NAMALWA (cell line): Measurements from ENCODE around the gene PGM1.

ENCODE experiments used
- DNase-seq: peaks from one replicate; pipeline ENCODE4 v3.0.0-alpha.2; 2015; ENCODE audit warnings: low spot score

The PGM1 gene

GRCh38 chr1:63601061-63601460 is 7.8 kb downstream of the PGM1 start:
- DNase-seq = no peak

- no peak for DNase-seq
Observed at GRCh38 chr1:63601463-63601862, 8.3 kb downstream of the PGM1 start.

- no peak for DNase-seq
Observed at GRCh38 chr1:63601912-63602311, 8.7 kb downstream of the PGM1 start.

- DNase-seq = no peak
Observed at GRCh38 chr1:63602629-63603028, 9.4 kb downstream of the PGM1 start.

- no peak for DNase-seq
Observed at GRCh38 chr1:63603810-63604209, 10.6 kb downstream of the PGM1 start.

- DNase-seq = no peak
Observed at GRCh38 chr1:63607322-63607721, 14.1 kb downstream of the PGM1 start.

- DNase-seq = no peak
Observed at GRCh38 chr1:63611231-63611630, 18.0 kb downstream of the PGM1 start.

GRCh38 chr1:63612564-63612963 is 19.4 kb downstream of the PGM1 start:
- DNase-seq = no peak

GRCh38 chr1:63612971-63613370 is 19.8 kb downstream of the PGM1 start:
- DNase-seq = no peak

GRCh38 chr1:63615768-63616420 is 22.7 kb downstream of the PGM1 start:
- DNase-seq = peak; percentile 89

- no peak for DNase-seq
Observed at GRCh38 chr1:63617450-63617849, 24.2 kb downstream of the PGM1 start.

GRCh38 chr1:63618011-63618410 is 24.8 kb downstream of the PGM1 start:
- no peak for DNase-seq

- DNase-seq = no peak
Observed at GRCh38 chr1:63619558-63619957, 26.3 kb downstream of the PGM1 start.

GRCh38 chr1:63620671-63621070 is 27.5 kb downstream of the PGM1 start:
- no peak for DNase-seq

GRCh38 chr1:63621075-63621474 is 27.9 kb downstream of the PGM1 start:
- DNase-seq = no peak

- DNase-seq = no peak
Observed at GRCh38 chr1:63621698-63622097, 28.5 kb downstream of the PGM1 start.

- peak; percentile 74 for DNase-seq
Observed at GRCh38 chr1:63622849-63623566, 29.8 kb downstream of the PGM1 start.

GRCh38 chr1:63623952-63624351 is 30.7 kb downstream of the PGM1 start:
- no peak for DNase-seq

- no peak for DNase-seq
Observed at GRCh38 chr1:63624911-63625310, 31.7 kb downstream of the PGM1 start.

- DNase-seq = no peak
Observed at GRCh38 chr1:63626222-63626621, 33.0 kb downstream of the PGM1 start.

GRCh38 chr1:63628607-63629006 is 35.4 kb downstream of the PGM1 start:
- DNase-seq = no peak

- DNase-seq = no peak
Observed at GRCh38 chr1:63630238-63630637, 37.0 kb downstream of the PGM1 start.

- no peak for DNase-seq
Observed at GRCh38 chr1:63630666-63631065, 37.5 kb downstream of the PGM1 start.

- no peak for DNase-seq
Observed at GRCh38 chr1:63632110-63632509, 38.9 kb downstream of the PGM1 start.
